ENCODE results near the gene NT5DC3.
A peak's percentile ranks its signal among the peaks of the same experiment; 100 is the strongest.

NT5DC3 gene

DNA sequence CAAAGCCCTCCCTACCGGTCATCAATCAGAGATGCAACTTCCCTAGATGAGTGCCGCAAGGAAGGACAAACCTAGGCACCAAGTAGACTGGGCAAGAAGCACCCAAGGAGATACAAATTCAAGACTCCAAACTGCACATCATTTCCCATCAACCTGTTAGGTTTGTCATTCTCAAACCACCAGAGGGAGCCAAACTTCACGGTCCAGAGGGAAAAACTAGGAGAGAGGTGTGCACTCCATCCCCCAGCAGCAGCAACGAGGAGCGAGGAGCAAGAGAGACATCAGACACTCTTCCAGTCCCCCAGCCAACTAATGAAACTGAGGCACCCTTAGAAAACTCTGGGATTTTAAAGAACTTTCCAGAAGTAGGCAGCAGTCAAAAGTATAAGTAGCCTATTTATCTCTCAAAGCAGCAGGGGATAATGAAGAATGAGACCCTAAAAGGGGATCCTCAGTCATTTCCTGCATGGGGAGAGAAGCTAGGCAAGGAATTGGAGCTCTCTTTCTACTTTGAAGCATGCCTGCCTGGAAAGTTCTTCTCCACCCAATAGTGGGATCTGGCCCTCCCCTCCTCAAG is 37.0 kb upstream of the NT5DC3 start:
- Histone ChIP-seq H3K4me1 (ENCODE audit: control insufficient read depth in 1 of 2, insufficient read depth in 1 of 2, low read depth in 1 of 2, low read length in 1 of 2) (no peaks in the 10 kb centered on the region), H3K36me3 (no peaks in the 10 kb centered on the region), H3K27me3 (no peaks in the 10 kb centered on the region), H3K27ac (no peak overlapping the region), H3K9me3 (no peaks in the 10 kb centered on the region), H3K4me3 (ENCODE audit: low read depth in 1 of 2, low read length in 1 of 2) (no peak overlapping the region)
- TF ChIP-seq, protein P1, sequence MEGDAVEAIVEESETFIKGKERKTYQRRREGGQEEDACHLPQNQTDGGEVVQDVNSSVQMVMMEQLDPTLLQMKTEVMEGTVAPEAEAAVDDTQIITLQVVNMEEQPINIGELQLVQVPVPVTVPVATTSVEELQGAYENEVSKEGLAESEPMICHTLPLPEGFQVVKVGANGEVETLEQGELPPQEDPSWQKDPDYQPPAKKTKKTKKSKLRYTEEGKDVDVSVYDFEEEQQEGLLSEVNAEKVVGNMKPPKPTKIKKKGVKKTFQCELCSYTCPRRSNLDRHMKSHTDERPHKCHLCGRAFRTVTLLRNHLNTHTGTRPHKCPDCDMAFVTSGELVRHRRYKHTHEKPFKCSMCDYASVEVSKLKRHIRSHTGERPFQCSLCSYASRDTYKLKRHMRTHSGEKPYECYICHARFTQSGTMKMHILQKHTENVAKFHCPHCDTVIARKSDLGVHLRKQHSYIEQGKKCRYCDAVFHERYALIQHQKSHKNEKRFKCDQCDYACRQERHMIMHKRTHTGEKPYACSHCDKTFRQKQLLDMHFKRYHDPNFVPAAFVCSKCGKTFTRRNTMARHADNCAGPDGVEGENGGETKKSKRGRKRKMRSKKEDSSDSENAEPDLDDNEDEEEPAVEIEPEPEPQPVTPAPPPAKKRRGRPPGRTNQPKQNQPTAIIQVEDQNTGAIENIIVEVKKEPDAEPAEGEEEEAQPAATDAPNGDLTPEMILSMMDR (IDR thresholded peaks at IDR 0.05) = peak; percentile 27

DNA sequence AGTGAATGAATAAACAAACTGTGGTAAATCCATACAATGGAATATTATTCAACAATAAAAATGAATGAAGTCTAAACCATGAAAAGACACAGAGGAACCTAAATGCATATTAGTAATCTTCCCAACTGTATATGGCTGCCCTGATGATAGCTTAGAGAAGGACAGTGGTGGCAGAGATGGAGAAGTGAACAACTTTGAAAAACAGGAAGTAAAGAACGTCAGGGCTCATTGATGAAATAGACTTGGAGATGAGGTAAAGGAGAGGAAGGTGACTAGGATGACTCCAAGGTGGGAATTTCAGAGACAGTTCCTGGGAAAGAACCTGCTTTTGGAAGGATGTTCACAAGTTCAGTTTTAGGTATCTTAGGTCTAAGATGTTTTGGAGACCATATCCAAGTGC is 36.3 kb upstream of the NT5DC3 start:
- Histone ChIP-seq H3K9me3 (no peaks in the 10 kb centered on the region), H3K4me1 (ENCODE audit: control insufficient read depth in 1 of 2, insufficient read depth in 1 of 2, low read depth in 1 of 2, low read length in 1 of 2) (no peaks in the 10 kb centered on the region), H3K27ac (peak overlapping the region; percentile 19), H3K36me3 (no peaks in the 10 kb centered on the region), H3K27me3 (no peaks in the 10 kb centered on the region), H3K4me3 (ENCODE audit: low read depth in 1 of 2, low read length in 1 of 2) (no peak overlapping the region)
- TF ChIP-seq, protein P1 (IDR thresholded peaks at IDR 0.05) = no peak

DNA sequence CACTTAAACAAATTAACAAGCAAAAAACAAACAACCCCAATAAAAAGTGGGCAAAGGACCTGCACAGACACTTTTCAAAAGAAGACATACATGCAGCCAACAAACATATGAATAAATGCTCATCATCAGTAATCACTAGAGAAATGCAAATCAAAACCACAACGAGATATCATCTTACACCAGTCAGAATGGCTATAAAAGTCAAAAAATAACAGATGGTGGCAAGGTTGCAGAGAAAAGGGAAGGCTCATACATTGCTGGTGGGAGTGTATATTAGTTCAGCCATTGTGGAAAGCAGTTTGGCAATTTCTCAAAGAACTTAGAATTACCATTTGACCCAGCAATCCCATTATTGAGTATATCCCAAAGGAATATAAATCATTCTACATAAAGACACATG is 34.6 kb upstream of the NT5DC3 start:
- no peaks in the 10 kb centered on the region for H3K27me3 ChIP-seq
- no peaks in the 10 kb centered on the region for H3K4me1 ChIP-seq (ENCODE audit: control insufficient read depth in 1 of 2, insufficient read depth in 1 of 2, low read depth in 1 of 2, low read length in 1 of 2)
- no peaks in the 10 kb centered on the region for H3K36me3 ChIP-seq
- H3K9me3 ChIP-seq = no peaks in the 10 kb centered on the region
- TF ChIP-seq, protein P1 (IDR thresholded peaks at IDR 0.05) = no peak
- H3K27ac ChIP-seq = no peak overlapping the region
- no peak overlapping the region for H3K4me3 ChIP-seq (ENCODE audit: low read depth in 1 of 2, low read length in 1 of 2)

DNA sequence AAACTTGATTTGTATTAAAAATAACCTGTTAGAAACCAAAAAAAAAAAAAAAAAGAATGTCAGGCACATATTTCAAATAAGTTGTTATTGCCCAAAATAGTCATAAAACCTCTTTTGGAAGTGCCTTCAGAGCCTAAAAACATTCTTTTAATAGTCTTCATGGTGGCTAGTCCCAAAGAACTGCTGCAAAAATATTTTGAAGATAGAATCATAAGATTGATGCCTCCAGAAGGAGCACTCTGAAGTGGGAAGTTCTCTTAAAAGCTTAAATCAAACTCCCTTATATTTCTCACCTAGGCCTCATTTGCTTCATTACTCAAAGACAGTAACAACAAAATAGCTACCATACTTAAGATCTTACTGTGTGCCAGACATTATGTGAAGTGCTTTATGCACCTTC is 27.2 kb upstream of the NT5DC3 start:
- Histone ChIP-seq H3K4me1 (ENCODE audit: control insufficient read depth in 1 of 2, insufficient read depth in 1 of 2, low read depth in 1 of 2, low read length in 1 of 2) (no peaks in the 10 kb centered on the region), H3K27me3 (no peaks in the 10 kb centered on the region), H3K9me3 (no peaks in the 10 kb centered on the region), H3K36me3 (no peaks in the 10 kb centered on the region), H3K27ac (no peak overlapping the region), H3K4me3 (ENCODE audit: low read depth in 1 of 2, low read length in 1 of 2) (no peak overlapping the region)
- TF ChIP-seq, protein P1 (IDR thresholded peaks at IDR 0.05) = no peak

DNA sequence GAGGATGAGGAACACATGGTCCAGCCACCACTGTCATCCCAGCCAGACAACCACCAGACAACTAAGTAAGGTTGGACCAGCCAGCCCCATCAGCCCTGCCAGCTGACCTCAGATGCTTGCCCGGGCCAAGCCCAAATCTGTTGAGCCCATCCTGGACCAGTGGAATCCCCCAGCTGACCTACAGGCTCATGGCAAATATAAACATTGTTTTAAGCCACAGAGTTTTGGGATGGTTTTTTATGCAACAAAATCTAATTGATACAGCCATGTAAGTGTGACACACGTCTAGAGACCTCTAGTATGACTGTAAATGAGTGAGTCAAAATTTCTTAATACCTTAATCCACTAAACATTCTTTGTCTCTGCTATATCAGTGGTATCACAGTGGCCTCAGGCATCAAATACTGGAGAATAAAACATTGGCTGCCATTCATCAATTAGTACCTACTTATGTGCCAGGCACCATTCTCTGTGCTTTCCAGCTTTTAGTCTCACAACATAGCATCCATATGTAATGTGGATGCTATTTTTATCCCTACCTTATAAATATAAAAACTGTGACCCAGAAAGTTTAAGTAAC is 24.2 kb upstream of the NT5DC3 start:
- Histone ChIP-seq H3K27me3 (no peaks in the 10 kb centered on the region), H3K27ac (no peak overlapping the region), H3K4me3 (ENCODE audit: low read depth in 1 of 2, low read length in 1 of 2) (no peak overlapping the region), H3K36me3 (no peaks in the 10 kb centered on the region), H3K4me1 (ENCODE audit: control insufficient read depth in 1 of 2, insufficient read depth in 1 of 2, low read depth in 1 of 2, low read length in 1 of 2) (no peaks in the 10 kb centered on the region), H3K9me3 (no peaks in the 10 kb centered on the region)
- TF ChIP-seq, protein P1 (IDR thresholded peaks at IDR 0.05) = no peak
